GM18870 (cell line): ENCODE data around the gene TEX48.

Source experiments
- ATAC-seq: cut with Tn5 transposase; IDR thresholded peaks from one replicate; pipeline ENCODE4 v1.9.1; 2021; ENCODE audit warnings: moderate library complexity; ENCODE audit not compliant: unreplicated experiment

TEX48 gene

GRCh38 chr9:114694146-114694545 lies 12.2 kb upstream of the TEX48 start:
- no peak for ATAC-seq

- no peak for ATAC-seq
Measured at GRCh38 chr9:114693248-114693855, 11.4 kb upstream of the TEX48 start.

DNA sequence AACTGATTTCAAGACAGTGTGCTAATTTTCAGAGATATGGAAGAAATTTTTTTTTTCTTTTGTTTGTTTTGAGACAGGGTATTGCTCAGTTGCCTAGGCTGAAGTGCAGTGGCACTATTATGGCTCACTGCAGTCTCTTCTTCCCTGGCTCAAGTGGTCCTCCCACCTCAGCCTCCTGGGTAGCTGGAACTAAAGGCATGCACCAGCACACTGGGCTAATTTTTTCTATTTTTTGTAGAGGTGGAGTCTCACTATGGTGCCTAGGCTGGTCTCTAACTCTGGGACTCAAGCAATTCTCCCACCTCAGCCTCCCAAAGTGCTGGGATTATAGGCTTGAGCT lies 9.9 kb upstream of the TEX48 start:
- no peak for ATAC-seq

- peak; percentile 76 for ATAC-seq
Measured at GRCh38 chr9:114691046-114691955, 9.3 kb upstream of the TEX48 start.

GRCh38 chr9:114690308-114690707 lies 8.3 kb upstream of the TEX48 start:
- ATAC-seq, result no peak

DNA sequence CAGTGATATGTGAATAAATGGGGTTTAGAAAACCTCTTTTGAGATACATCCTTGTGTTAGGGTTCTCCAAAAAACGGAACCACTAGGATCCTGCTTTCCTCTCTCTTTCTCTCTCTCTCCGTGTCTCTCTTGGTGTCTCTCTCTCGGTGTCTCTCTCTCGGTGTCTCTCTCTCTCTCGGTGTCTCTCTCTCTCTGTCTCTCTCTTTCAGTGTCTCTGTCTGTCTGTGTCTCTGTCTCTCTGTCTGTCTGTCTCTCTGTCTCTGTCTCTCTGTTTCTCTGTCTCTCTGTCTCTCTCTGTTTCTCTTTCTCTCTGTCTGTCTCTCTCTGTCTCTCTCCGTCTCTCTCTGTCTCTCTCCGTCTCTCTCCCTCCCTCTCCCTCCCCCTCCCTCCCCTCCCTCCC lies 7.8 kb upstream of the TEX48 start:
- no peak for ATAC-seq

DNA sequence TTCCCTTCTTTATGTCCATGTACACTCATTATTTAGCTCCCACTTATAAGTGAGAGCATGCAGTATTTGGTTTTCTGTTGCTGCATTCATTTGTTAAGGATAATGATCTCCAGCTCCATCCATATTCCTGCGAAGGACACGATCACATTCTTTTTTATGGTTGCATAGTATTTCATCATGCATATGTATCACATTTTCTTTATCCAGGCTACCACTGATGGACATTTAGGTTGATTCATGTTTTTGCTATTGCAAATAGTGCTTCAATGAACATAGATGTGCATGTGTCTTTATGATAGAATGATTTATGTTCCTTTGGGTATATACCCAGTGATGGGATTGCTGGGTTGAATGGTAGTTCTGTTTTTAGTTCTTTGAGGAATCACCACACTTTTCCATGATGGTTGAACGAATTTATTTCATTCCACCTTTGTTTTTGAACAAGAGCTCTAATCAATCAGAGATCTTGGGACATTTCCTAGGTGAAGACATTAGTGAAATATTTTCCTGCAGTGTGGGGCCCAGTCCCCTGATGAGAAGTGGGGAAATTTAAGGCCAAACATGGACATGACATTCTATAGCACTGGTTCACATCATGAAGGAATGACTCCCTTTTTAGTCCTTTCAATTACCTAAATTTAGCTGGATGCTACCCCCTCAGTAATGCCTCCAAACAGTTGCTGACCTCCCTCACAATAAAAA lies 7.1 kb upstream of the TEX48 start:
- no peak for ATAC-seq

GRCh38 chr9:114688379-114688778 lies 6.4 kb upstream of the TEX48 start:
- no peak for ATAC-seq

DNA sequence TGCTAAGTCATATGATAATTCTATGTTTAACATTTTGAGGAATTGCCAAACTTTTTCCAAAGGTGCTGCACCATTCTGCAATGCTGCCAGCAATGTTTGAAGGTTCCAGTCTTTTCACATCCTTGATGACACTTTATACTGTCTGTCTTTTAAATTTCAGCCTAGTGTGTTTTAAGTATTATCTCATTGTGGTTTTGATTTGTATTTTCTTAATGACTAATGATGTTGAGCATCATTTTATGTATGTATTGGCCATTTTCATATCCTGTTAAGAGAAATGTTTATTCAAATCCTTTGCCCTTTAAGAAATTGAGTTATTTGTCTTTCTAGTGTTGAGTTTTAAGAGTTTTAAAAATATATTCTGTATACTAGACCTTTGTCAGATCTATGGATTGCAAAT lies 5.0 kb upstream of the TEX48 start:
- no peak for ATAC-seq

DNA sequence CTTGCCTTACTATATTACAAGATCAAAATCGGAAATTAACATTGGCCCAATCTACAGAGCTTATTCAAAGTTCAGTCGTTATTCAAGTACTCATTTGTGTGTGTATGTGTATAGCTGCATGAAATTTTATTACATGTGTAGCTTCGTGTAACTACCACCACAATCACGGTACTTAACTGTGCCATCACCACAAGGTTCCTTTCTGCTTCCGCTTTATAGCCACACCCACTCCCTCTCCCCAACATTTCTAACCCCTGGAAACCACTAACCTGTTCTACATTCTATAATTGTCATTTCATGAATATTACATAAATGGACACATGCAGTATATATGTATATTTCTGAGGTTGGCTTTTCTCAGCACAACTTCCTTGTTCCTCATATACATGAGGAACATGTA lies 4.0 kb upstream of the TEX48 start:
- no peak for ATAC-seq

- no peak for ATAC-seq
Measured at GRCh38 chr9:114684036-114684435, 2.0 kb upstream of the TEX48 start.

- ATAC-seq, result no peak
Measured at GRCh38 chr9:114682846-114683245, 854 bp upstream of the TEX48 start.

DNA sequence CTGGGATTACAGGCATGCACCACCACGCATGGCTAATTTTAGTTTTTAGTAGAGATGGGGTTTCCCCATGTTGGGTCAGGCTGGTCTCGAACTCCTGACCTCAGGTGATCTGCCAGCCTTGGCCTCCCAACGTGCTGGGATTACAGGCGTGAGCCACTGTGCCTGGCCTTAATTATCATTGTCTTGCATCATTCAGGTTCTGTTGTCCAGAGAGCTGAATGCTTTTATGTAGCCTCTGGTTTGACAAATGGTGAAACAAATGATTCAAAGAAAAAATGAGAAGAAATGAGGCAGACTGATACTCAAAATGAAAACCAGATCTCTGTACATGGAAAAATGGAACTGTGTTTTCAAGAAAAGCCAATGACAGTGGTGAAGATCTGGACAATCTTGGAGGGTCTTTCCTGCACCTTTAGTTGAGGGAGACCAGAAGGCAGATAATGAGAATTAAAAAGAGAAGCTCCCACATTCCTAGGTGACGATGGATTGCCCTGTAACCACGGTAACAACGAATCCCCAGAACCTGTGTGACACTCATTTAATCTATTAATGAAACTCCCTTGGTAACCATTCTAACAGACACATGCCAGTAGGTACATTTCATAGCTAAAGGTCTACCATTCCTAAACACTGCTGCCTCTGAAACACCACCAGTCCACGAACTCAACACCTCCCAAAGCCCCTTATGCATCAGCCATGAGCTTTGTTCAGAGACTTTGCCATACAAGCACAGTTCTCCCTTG lies 1.6 kb downstream of the TEX48 start:
- no peak for ATAC-seq

- no peak for ATAC-seq
Measured at GRCh38 chr9:114678795-114679194, 3.2 kb downstream of the TEX48 start.

- no peak for ATAC-seq
Measured at GRCh38 chr9:114678130-114678529, 3.9 kb downstream of the TEX48 start.

GRCh38 chr9:114677418-114677817 lies 4.6 kb downstream of the TEX48 start:
- no peak for ATAC-seq

- ATAC-seq, result no peak
Measured at GRCh38 chr9:114676901-114677300, 5.1 kb downstream of the TEX48 start.

DNA sequence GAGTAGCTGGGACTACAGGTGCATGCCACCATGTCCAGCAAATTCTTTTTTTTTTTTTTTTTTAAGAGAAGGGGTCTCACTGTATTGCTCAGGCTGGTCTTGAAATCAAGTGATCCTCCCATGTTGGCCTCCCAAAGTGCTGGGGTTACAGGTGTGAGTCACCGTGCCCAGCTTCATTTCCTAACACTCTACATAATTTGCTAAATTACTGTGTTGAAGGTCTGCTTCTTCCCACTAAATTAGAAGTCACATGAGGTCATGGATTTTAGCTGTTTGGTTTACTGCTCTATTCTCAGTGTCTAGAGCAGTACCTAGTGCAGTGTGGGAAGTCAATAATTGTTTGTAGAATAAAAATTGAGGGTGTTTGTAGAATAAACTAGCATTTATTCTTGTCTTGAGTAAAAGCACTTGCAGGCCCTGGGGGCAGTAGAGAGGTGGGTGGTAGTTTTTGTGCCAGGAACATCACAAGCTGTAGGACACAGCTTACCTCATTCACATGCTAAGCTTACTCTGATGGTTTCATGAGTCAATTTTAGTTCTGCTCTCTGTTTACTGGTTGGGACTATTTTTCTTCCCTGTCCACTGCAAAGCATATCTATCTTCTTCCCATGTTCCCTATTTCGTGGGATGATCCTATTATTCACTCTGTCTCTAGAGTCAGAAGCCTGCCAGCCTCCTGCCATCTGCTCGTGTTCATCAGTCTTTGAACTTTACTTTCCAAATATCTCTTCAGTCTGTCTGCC lies 7.0 kb downstream of the TEX48 start:
- no peak for ATAC-seq

DNA sequence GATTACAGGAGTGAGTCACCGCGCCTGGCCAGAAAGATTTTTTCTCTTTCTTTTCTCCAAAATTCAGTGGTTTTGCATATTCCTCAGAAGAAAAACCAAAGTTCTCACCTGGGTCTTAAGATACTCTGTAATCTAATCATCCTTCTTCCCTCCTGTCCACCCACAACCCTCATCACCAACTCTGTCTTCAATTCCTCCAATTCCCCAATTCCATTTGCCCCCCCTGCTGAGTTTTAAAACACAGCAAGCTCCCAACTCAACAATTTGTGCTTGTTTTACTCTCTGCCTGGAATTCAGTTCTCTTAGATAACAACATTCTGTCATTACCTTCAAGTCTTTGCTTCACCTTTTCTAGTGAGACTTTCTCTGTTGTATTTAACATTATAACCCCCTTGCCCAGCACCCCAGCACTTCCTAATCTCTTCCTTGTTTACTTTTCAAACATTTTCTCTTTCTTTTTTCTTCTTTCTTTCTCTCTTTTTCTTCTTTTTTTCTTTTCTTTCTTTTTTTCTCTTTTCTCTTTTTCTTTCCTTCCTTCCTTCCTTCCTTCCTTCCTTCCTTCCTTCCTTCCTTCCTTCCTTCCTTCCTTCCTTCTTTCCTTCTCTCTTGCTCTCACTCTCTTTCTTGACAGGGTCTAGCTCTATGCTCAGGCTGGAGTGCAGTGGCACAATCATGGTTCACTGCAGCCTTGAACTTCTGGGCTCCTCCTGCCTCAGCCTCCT lies 7.8 kb downstream of the TEX48 start:
- ATAC-seq, result no peak

- ATAC-seq, result no peak
Measured at GRCh38 chr9:114671605-114672004, 10.4 kb downstream of the TEX48 start.
